ENCODE measurements around the gene MEGF11.

The MEGF11 gene

DNA sequence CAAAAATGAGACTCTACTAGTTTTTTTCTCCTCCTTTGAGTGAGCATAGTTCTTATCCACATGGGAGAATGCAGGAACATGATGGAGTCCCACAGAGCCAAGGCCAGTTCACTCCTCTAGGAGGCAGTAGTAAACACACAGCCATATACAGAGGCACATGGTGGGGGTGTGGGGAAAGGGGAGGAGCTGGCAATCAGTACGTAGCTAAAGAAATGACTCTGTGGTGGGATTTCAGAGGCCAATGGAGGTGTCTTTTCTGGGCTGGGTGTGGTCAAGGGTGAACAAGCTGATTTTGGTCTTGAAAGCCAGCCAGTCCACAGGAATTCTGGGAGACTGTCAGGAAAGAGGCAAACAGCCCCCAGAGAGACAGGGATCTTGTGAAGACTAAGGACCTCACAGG lies 390.9 kb downstream of the MEGF11 start:
- peak; percentile 86 for DNase-seq (ENCODE audit: low read depth)
- H3K4me3 ChIP-seq (ENCODE audit: control insufficient read depth, low read depth, low read length): no peak overlapping the region
- TF ChIP-seq, protein P1, sequence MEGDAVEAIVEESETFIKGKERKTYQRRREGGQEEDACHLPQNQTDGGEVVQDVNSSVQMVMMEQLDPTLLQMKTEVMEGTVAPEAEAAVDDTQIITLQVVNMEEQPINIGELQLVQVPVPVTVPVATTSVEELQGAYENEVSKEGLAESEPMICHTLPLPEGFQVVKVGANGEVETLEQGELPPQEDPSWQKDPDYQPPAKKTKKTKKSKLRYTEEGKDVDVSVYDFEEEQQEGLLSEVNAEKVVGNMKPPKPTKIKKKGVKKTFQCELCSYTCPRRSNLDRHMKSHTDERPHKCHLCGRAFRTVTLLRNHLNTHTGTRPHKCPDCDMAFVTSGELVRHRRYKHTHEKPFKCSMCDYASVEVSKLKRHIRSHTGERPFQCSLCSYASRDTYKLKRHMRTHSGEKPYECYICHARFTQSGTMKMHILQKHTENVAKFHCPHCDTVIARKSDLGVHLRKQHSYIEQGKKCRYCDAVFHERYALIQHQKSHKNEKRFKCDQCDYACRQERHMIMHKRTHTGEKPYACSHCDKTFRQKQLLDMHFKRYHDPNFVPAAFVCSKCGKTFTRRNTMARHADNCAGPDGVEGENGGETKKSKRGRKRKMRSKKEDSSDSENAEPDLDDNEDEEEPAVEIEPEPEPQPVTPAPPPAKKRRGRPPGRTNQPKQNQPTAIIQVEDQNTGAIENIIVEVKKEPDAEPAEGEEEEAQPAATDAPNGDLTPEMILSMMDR (conservative IDR thresholded peaks at IDR 0.05; ENCODE audit: control insufficient read depth, insufficient read depth, low read depth, low read length): peak; percentile 76

DNA sequence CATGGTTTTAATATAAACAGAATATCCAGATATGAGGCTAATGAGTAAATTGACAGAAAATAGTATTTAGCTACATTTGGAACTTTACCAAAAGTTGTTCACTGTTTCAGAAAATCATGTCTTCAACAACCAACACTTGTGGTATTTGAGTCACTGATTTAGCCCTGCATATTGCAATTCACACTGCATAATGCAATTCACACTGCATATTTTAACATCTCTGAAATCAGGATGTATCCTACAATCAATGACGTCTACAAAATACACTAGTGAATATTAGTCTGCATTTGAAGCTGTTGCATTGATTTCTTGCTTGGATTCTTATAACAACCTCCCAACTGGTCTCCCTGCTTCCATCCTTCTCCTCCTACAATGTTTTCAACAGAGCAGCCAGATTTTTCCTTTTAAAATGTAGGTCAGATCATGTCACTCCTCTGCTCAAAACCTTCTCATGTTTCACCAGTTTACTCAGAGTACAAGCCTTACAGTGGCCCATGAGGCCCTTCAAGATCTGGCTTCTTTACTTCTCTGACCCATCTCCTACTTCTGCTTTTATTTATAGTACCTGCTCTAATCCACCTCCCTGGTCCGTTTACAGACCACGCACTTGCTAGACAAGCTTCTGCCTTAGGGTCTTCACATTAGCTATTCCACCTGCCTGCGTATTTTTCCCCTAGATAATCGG lies 395.7 kb downstream of the MEGF11 start:
- DNase-seq (ENCODE audit: low read depth): no peak
- TF ChIP-seq, protein P1 (conservative IDR thresholded peaks at IDR 0.05; ENCODE audit: control insufficient read depth, insufficient read depth, low read depth, low read length): no peak
- H3K4me3 ChIP-seq (ENCODE audit: control insufficient read depth, low read depth, low read length): no peak overlapping the region

DNA sequence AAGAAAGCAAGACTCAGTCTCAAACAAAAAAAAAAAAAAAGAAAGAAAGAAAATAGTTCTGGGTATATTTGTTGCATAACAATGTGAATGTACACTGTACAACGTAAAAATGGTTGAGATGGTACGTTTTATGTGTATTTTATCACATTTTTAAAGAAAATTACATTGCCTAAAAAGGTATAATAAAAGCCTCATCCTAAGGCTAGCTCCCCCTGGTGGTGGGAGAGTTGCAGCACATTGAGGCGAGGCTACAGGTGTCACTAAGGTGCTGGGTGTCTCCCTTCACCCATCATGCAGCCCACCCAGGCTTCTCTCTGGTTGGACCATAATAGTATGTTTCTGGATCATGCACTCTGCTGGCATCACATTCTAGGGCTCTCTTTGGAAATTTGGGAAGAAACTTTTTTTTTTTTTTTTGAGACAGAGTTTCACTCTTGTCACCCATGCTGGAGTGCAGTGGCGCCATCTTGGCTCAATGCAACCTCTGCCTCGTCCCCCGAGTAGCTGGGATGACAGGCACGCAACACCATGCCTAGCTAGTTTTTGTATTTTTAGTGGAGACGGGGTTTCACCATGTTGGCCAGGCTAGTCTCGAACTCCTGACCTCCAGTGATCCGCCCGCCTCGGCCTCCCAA lies 396.6 kb downstream of the MEGF11 start:
- no peak overlapping the region for H3K4me3 ChIP-seq (ENCODE audit: control insufficient read depth, low read depth, low read length)
- TF ChIP-seq, protein P1 (conservative IDR thresholded peaks at IDR 0.05; ENCODE audit: control insufficient read depth, insufficient read depth, low read depth, low read length): peak; percentile 93
- peak; percentile 60 for DNase-seq (ENCODE audit: low read depth)

DNA sequence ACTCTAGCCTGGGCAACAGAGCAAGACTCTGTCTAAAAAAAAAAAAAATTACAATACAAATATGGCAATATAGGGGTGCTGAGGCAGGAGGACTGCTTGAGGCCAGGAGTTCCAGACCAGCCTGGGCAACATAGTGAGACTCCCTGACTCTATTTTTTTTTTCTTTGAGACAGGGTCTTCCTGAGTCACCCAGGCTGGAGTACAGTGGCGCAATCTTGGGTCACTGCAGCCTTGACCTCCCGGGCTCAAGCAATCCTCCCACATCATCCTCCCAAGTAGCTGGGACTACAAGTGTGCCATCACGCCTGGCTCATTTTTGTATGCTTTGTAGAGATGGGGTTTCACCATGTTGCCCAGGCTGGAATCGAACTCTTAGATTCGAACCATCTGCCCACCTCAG lies 401.6 kb downstream of the MEGF11 start:
- TF ChIP-seq, protein P1 (conservative IDR thresholded peaks at IDR 0.05; ENCODE audit: control insufficient read depth, insufficient read depth, low read depth, low read length): no peak
- DNase-seq (ENCODE audit: low read depth): no peak
- H3K4me3 ChIP-seq (ENCODE audit: control insufficient read depth, low read depth, low read length): no peak overlapping the region

DNA sequence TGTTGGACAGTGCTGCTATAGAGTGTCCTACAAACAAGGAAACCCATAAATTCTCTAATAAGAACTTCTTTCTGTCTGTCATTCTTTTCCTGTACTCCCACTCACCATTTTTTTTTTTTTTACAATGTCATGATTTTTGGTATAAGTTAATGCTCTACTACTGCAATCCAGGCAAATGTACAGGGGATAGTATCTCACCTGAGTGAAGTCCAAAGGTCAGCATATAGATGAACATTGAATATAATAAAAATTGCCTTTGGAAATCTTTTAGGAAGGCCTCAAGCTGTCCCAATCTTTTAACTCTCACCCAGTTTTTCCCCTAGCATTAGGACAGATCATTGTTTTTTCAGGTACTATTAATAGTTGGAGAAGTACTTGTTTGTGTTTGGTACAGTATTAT lies 405.6 kb downstream of the MEGF11 start:
- H3K4me3 ChIP-seq (ENCODE audit: control insufficient read depth, low read depth, low read length): no peak overlapping the region
- TF ChIP-seq, protein P1 (conservative IDR thresholded peaks at IDR 0.05; ENCODE audit: control insufficient read depth, insufficient read depth, low read depth, low read length): no peak

DNA sequence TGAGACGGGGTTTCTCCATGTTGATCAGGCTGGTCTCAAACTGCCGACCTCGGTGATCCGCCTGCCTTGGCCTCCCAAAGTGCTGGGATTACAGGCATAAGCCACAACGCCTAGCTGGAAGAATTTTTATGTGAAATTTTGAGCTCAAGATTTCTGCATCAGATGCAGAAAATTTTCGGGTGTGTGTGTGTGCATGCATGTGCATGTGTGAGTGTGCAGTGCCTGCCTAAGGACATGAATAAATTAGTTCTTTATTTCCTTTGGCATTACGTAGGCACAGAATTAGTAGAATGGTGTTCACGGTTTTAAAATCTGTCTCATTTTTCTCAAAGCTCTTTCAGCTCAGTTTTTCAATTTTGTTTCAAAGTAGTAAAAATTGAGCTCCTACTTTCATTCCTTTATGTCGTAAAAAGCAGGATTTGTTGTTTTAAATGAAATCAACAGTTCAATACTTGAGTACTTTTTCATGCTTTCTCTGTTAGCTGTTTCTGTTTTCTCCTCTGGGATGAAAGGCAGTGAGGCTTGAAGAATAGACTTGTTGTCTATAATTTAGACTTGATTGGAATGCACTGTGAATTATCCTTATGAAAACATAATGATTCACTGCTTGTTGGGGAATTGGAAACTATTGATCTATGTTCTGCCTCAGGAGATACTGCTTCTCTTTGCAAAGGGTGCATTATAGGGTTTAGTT lies 407.6 kb downstream of the MEGF11 start:
- TF ChIP-seq, protein P1 (conservative IDR thresholded peaks at IDR 0.05; ENCODE audit: control insufficient read depth, insufficient read depth, low read depth, low read length): no peak
- H3K4me3 ChIP-seq (ENCODE audit: control insufficient read depth, low read depth, low read length): no peak overlapping the region
- no peak for DNase-seq (ENCODE audit: low read depth)

More for the DNA sequence above, 405.6 kb downstream of the MEGF11 start:
- DNase-seq (ENCODE audit: low read depth): no peak

Measured in fibroblast of mammary gland (primary cell).